A549 (cell line): Measurements from ENCODE around the gene PRIMPOL.

ENCODE experiments used
- CTCF ChIP-seq: fragments of >200 bp; sonication (Bioruptor Twin); formaldehyde crosslinking; IDR thresholded peaks from 3 replicates; pipeline ENCODE4 v1.5.1; 2016
- ESRRA ChIP-seq: fragments of 150-350 bp; IDR thresholded peaks from 2 replicates; pipeline ENCODE4 v1.6.1; 2014; ENCODE audit warnings: mild to moderate bottlenecking, low read length, borderline replicate concordance

GRCh38 chr4:184641451-184641850 is 8.1 kb upstream of the PRIMPOL start:
- TF ChIP-seq CTCF (no peak), ESRRA (no peak)
